ENCODE measurements around the gene P4HA2.

Gene P4HA2

GRCh38 chr5:132253008-132253441 is 25.4 kb upstream of the P4HA2 start:
- Mint-ChIP-seq H3K36me3 (ENCODE audit: low read depth) (no peaks in the 10 kb centered on the region), H3K4me1 (no peaks in the 10 kb centered on the region), H3K9me3 (no peaks in the 10 kb centered on the region), H3K27me3 (ENCODE audit: low read depth) (peaks cover 7% of the 10 kb centered on the region), H3K27ac (no peak overlapping the region), H3K4me3 (no peak overlapping the region)
- no peak for TF ChIP-seq CTCF (IDR thresholded peaks at IDR 0.05; ENCODE audit: unreplicated experiment in 3 of 3)

GRCh38 chr5:132251220-132251725 is 23.6 kb upstream of the P4HA2 start:
- no peaks in the 10 kb centered on the region for H3K4me1 Mint-ChIP-seq
- no peaks in the 10 kb centered on the region for H3K36me3 Mint-ChIP-seq (ENCODE audit: low read depth)
- H3K27ac Mint-ChIP-seq: no peak overlapping the region
- H3K27me3 Mint-ChIP-seq (ENCODE audit: low read depth): peaks cover 7% of the 10 kb centered on the region
- H3K9me3 Mint-ChIP-seq: peaks cover 7% of the 10 kb centered on the region
- TF ChIP-seq CTCF (IDR thresholded peaks at IDR 0.05; ENCODE audit: unreplicated experiment in 3 of 3): no peak
- H3K4me3 Mint-ChIP-seq: no peak overlapping the region

- Mint-ChIP-seq H3K4me1 (no peaks in the 10 kb centered on the region), H3K27ac (no peak overlapping the region), H3K9me3 (peaks cover 14% of the 10 kb centered on the region), H3K4me3 (no peak overlapping the region), H3K27me3 (ENCODE audit: low read depth) (peaks cover 8% of the 10 kb centered on the region), H3K36me3 (ENCODE audit: low read depth) (no peaks in the 10 kb centered on the region)
- no peak for TF ChIP-seq CTCF (IDR thresholded peaks at IDR 0.05; ENCODE audit: unreplicated experiment in 3 of 3)
Observed at GRCh38 chr5:132250547-132250946, 22.9 kb upstream of the P4HA2 start.

- H3K4me3 Mint-ChIP-seq: no peak overlapping the region
- no peak for TF ChIP-seq CTCF (IDR thresholded peaks at IDR 0.05; ENCODE audit: unreplicated experiment in 3 of 3)
Observed at GRCh38 chr5:132246806-132247205, 19.2 kb upstream of the P4HA2 start.

GRCh38 chr5:132245593-132245992 is 17.9 kb upstream of the P4HA2 start:
- Mint-ChIP-seq H3K9me3 (peaks cover 47% of the 10 kb centered on the region), H3K36me3 (ENCODE audit: low read depth) (peaks cover 12% of the 10 kb centered on the region), H3K4me1 (no peaks in the 10 kb centered on the region), H3K4me3 (no peak overlapping the region), H3K27ac (no peak overlapping the region), H3K27me3 (ENCODE audit: low read depth) (peaks cover 6% of the 10 kb centered on the region)
- no peak for TF ChIP-seq CTCF (IDR thresholded peaks at IDR 0.05; ENCODE audit: unreplicated experiment in 3 of 3)

More at GRCh38 chr5:132246806-132247205, 19.2 kb upstream of the P4HA2 start:
- Mint-ChIP-seq H3K4me1 (no peaks in the 10 kb centered on the region), H3K36me3 (ENCODE audit: low read depth) (peaks cover 12% of the 10 kb centered on the region), H3K27ac (no peak overlapping the region), H3K27me3 (ENCODE audit: low read depth) (peaks cover 6% of the 10 kb centered on the region), H3K9me3 (peaks cover 42% of the 10 kb centered on the region)

- no peak for TF ChIP-seq CTCF (IDR thresholded peaks at IDR 0.05; ENCODE audit: unreplicated experiment in 3 of 3)
- Mint-ChIP-seq H3K4me3 (no peak overlapping the region), H3K27me3 (ENCODE audit: low read depth) (peaks cover 6% of the 10 kb centered on the region), H3K9me3 (peaks cover 49% of the 10 kb centered on the region), H3K36me3 (ENCODE audit: low read depth) (peaks cover 12% of the 10 kb centered on the region), H3K4me1 (no peaks in the 10 kb centered on the region), H3K27ac (no peak overlapping the region)
Observed at GRCh38 chr5:132243366-132243977, 15.8 kb upstream of the P4HA2 start.

All from nephron (organoid).